Gastroesophageal sphincter (tissue), 4 donors: ENCODE measurements around the gene UMPS. TPM values are rescaled to one million over a fixed set of nuclear protein-coding genes. Genes with fewer than 3 reads are reported as not detected.

Source experiments
- ATAC-seq: fragments of 150-250 bp; one replicate; pipeline ENCODE4 v1.9.1; 2016; ENCODE audit warnings: mild to moderate bottlenecking, moderate library complexity
- H3K27ac ChIP-seq, 4 donors: fragments of 200-600 bp; sonication (generic) in 3 of 4; 1 replicate in 3 of 4; 2 replicates in 1 of 4; pipeline ENCODE4 v1.5.1; 2016 to 2019
- H3K27me3 ChIP-seq: fragments of 200-600 bp; sonication (generic); one replicate; pipeline ENCODE4 v1.5.1; 2019
- H3K36me3 ChIP-seq, 2 donors: fragments of 200-600 bp; sonication (generic); one replicate each; pipeline ENCODE4 v1.5.1; 2019; ENCODE audit warnings: control low read depth in 1 of 2
- H3K4me1 ChIP-seq, 3 donors: fragments of 200-600 bp; sonication (generic); 1 replicate in 2 of 3; 2 replicates in 1 of 3; pipeline ENCODE4 v1.5.1; 2016 to 2019; ENCODE audit warnings: control low read depth in 2 of 3
- H3K4me3 ChIP-seq, 2 donors: fragments of 200-600 bp; sonication (generic); one replicate each; pipeline ENCODE4 v1.5.1; 2019; ENCODE audit warnings: mild to moderate bottlenecking in 1 of 2, moderate library complexity in 1 of 2
- H3K9me3 ChIP-seq, 3 donors: fragments of 200-600 bp; sonication (generic); one replicate each; pipeline ENCODE4 v1.5.1; 2017 to 2019; ENCODE audit warnings: control low read depth in 2 of 3
- CTCF ChIP-seq, 4 experiments: fragments of 200-600 bp in 2 of 4; fragments of 450-650 bp in 2 of 4; sonication (generic) in 1 of 4; IDR thresholded peaks; one replicate each; pipeline ENCODE4 v1.5.1; 2017 to 2019; ENCODE audit warnings: antibody characterized with exemption in 4 of 4, mild to moderate bottlenecking in 2 of 4, moderate library complexity in 2 of 4
- EP300 ChIP-seq: sonication (generic); formaldehyde crosslinking; IDR thresholded peaks from one replicate; pipeline ENCODE4 v1.6.1; 2017; ENCODE audit warnings: antibody characterized with exemption, mild to moderate bottlenecking
- POLR2A ChIP-seq, 2 donors: fragments of 450-650 bp; IDR thresholded peaks; one replicate each; pipeline ENCODE4 v1.6.1; 2017; ENCODE audit warnings: antibody characterized with exemption in 2 of 2, mild to moderate bottlenecking in 2 of 2, moderate library complexity in 1 of 2
- POLR2AphosphoS5 ChIP-seq: sonication (generic); formaldehyde crosslinking; IDR thresholded peaks from one replicate; pipeline ENCODE4 v1.6.1; 2017; ENCODE audit warnings: antibody characterized with exemption
- WGBS, 2 donors: methylation state at CpG; one replicate each; pipeline ENCODE4 v1.1.5; 2018; ENCODE audit warnings: low coverage in 1 of 2; 5-methylcytosine and 5-hydroxymethylcytosine counted together
- total RNA-seq, 4 donors: library from RNA; depleted of rRNA; stranded (reverse); fragments of >200 nt; gene quantifications; one replicate each; pipeline ENCODE4 v1.1.0, GENCODE V29; 2016

UMPS gene
- total RNA-seq, 4 donors from 2014 or later = 18.5 to 24.3 (median 20.7) TPM

- Histone ChIP-seq H3K27ac (no peak overlapping the region), H3K4me1 (peaks cover 0 to 19% (median 0%) of the 10 kb centered on the region in 3 donors), H3K27me3 (no peaks in the 10 kb centered on the region), H3K36me3 (peaks cover 0 to 15% of the 10 kb centered on the region in 2 donors), H3K9me3 (no peaks in the 10 kb centered on the region), H3K4me3 (no peak overlapping the region)
- no peak for ATAC-seq
- 57 to 70% methylated on average over 4 to 5 of the region's 5 CpGs for WGBS, 2 donors
- no peak for TF ChIP-seq CTCF (IDR thresholded peaks at IDR 0.05)
- no peak for TF ChIP-seq POLR2AphosphoS5
- TF ChIP-seq EP300 = no peak
These were observed 28.8 kb downstream of the UMPS start for GRCh38 chr3:124758851-124759635.

DNA sequence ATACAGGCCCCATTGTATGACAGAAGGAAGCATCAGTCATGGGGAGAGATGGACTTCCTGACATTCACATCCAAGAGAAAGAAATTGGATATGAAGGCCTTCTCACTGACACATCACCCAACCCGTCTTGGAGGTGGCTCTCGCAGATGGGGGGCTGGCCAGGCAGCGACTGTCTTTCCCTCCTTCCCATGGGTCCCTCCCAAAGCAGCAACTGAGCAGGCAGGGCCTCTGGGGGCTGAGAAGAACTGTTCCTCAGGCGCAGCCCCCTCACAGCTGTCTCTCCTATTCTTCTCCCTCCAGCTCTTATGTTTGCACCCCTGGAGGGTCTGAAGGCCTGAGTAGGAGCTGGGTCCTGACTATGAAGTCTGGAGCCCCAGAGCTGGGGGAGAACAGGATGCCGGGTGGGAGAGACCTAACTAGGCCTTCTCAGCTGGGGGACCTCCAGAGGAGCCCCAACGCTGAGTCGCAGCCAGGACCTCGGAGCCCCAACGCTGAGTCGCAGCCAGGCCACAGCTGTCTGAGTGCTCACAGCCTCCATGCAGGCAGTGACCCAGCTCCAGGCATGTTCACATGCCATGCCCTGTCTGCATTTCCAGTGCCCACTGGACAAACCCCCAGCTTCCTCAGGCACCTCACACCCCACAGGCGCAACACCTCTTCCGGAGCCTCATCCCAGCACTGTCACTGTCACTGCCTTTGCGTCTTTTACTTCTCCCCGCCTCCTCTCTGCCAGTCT is 29.6 kb downstream of the UMPS start:
- H3K4me3 ChIP-seq = no peak overlapping the region

DNA sequence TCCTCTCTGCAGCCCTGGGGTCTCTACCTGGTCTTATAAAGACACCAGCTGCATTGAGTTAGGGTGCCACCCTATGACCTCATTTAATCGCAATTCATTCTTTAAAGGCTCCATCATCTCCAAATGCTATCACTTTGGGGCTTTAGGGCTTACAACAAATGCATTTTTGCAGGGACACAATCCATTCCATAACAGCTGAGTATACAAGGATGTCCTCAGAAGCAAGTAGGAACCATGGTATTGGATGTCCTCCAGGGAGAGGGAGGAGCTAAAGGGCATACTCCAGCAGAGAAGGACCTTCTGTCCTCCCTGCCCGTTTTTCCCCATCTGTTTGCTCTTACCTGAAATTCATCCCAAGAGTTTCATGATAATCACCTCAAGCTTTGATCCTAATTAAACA is 30.3 kb downstream of the UMPS start:
- peaks cover 0 to 30% of the 10 kb centered on the region in 2 donors for H3K36me3 ChIP-seq
- H3K4me3 ChIP-seq = no peak overlapping the region
- no peaks in the 10 kb centered on the region for H3K9me3 ChIP-seq
- peaks cover 0 to 19% (median 0%) of the 10 kb centered on the region in 3 donors for H3K4me1 ChIP-seq
- ATAC-seq = no peak
- H3K27me3 ChIP-seq = no peaks in the 10 kb centered on the region
- TF ChIP-seq EP300 (no peak), CTCF (IDR thresholded peaks at IDR 0.05) (no peak), POLR2A (IDR thresholded peaks at IDR 0.05) (no peak), POLR2AphosphoS5 (no peak)
- WGBS, 2 donors = 50% methylated on average over 2 of the region's 2 CpGs
- peak overlapping the region in 1 of 4 donors; percentile 73 for H3K27ac ChIP-seq

More for the DNA sequence above, 29.6 kb downstream of the UMPS start:
- ATAC-seq = no peak
- WGBS, 2 donors = 91 to 94% methylated on average over 4 to 6 of the region's 14 CpGs
- H3K27me3 ChIP-seq = no peaks in the 10 kb centered on the region
- H3K9me3 ChIP-seq = no peaks in the 10 kb centered on the region
- no peak for TF ChIP-seq CTCF (IDR thresholded peaks at IDR 0.05)
- no peak for TF ChIP-seq POLR2A (IDR thresholded peaks at IDR 0.05)
- TF ChIP-seq EP300 = no peak
- no peak for TF ChIP-seq POLR2AphosphoS5
- peaks cover 0 to 23% of the 10 kb centered on the region in 2 donors for H3K36me3 ChIP-seq
- H3K27ac ChIP-seq = no peak overlapping the region
- H3K4me1 ChIP-seq = peaks cover 0 to 19% (median 0%) of the 10 kb centered on the region in 3 donors

DNA sequence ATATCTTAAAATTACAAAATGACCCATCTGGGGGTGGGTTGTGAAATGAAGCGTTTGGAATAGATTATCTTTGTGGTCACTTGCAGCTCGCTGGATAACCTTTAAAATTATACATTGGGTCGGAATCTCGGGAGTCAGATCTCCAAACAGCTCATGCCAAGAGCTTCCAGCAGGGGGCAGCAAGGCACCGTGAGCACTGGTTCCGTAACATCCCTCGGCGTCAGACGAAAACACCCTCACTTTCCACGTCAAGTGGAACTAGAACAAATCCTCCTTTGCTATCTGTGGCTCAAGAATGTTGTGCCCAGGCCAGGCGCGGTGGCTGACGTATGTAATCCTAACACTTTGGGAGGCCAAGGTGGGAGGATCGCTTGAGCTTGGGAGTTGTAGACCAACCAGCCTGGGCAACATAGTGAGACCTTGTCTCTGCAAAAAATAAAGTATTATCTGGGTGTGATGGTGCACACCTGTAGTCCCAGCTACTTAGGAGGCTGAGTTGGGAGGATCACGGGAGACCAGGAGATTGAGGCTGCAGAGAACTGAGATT is 31.1 kb downstream of the UMPS start:
- ATAC-seq = peak; percentile 96
- Histone ChIP-seq H3K36me3 (peaks cover 0 to 38% of the 10 kb centered on the region in 2 donors), H3K9me3 (no peaks in the 10 kb centered on the region), H3K27ac (peak overlapping the region; percentile 57 to 73 (median 66)), H3K27me3 (no peaks in the 10 kb centered on the region), H3K4me3 (no peak overlapping the region), H3K4me1 (peaks cover 0 to 19% (median 0%) of the 10 kb centered on the region in 3 donors)
- 5 to 19% methylated on average over 6 to 9 of the region's 15 CpGs for WGBS, 2 donors
- TF ChIP-seq EP300 = peak; percentile 74
- no peak for TF ChIP-seq POLR2A (IDR thresholded peaks at IDR 0.05)
- TF ChIP-seq POLR2AphosphoS5 = peak; percentile 82
- peak; percentile 95 to 98 (median 96) for TF ChIP-seq CTCF (IDR thresholded peaks at IDR 0.05)
